CD14-positive monocyte (primary cell): ENCODE data around the gene CLIC1. TPM values are rescaled to one million over a fixed set of nuclear protein-coding genes. Genes with fewer than 3 reads are reported as not detected.

ENCODE experiments used
- DNase-seq, 3 donors: peaks; one replicate each; pipeline ENCODE4 v3.0.0-alpha.2; 2011 to 2022
- H2AFZ ChIP-seq: 2 replicates; pipeline ENCODE4 v1.6.0; 2012; ENCODE audit warnings: mild to moderate bottlenecking, low read depth, low read length, inconsistent platforms; ENCODE audit not compliant: insufficient read depth, poor library complexity, severe bottlenecking
- H3K27ac ChIP-seq, 2 donors: 1 replicate in 1 of 2; 2 replicates in 1 of 2; pipeline ENCODE4 v1.5.1; 2012 to 2013; ENCODE audit warnings: low read length in 2 of 2, control low read depth in 1 of 2, inconsistent platforms in 1 of 2, low read depth in 1 of 2, mild to moderate bottlenecking in 1 of 2
- H3K27me3 ChIP-seq, 2 donors: one replicate each; pipeline versions ENCODE4 v1.6.0 to v1.6.1; 2011 to 2013; ENCODE audit warnings: low read length in 2 of 2; ENCODE audit not compliant: control insufficient read depth in 2 of 2, insufficient read depth in 2 of 2
- H3K36me3 ChIP-seq, 2 donors: replicated peaks in 1 of 2; 1 replicate in 1 of 2; 2 replicates in 1 of 2; pipeline versions ENCODE4 v1.5.1 to v1.6.1; 2012 to 2013; ENCODE audit warnings: low read length in 2 of 2, control low read depth in 1 of 2, inconsistent platforms in 1 of 2, mild to moderate bottlenecking in 1 of 2; ENCODE audit not compliant: insufficient read depth in 2 of 2, control insufficient read depth in 1 of 2
- H3K4me1 ChIP-seq, 2 donors: 1 replicate in 1 of 2; 2 replicates in 1 of 2; pipeline versions ENCODE4 v1.5.1 to v1.6.1; 2012 to 2013; ENCODE audit warnings: low read length in 2 of 2, control low read depth in 1 of 2, inconsistent platforms in 1 of 2, mild to moderate bottlenecking in 1 of 2, moderate library complexity in 1 of 2; ENCODE audit not compliant: insufficient read depth in 2 of 2, control insufficient read depth in 1 of 2
- H3K4me2 ChIP-seq: replicated peaks from 2 replicates; pipeline ENCODE3; 2012; ENCODE audit warnings: low read length, moderate library complexity, mild to moderate bottlenecking; ENCODE audit not compliant: poor library complexity, severe bottlenecking; ENCODE audit errors: extremely low read depth
- H3K4me3 ChIP-seq, 3 experiments: fragments of 200-600 bp in 1 of 3; sonication (generic) in 1 of 3; replicated peaks in 1 of 3; 1 replicate in 2 of 3; 2 replicates in 1 of 3; pipeline ENCODE4 v1.5.1; 2011 to 2013; ENCODE audit warnings: low read length in 3 of 3, mild to moderate bottlenecking in 3 of 3, control low read depth in 2 of 3, low read depth in 2 of 3, inconsistent platforms in 1 of 3, moderate library complexity in 1 of 3
- H3K79me2 ChIP-seq: 2 replicates; pipeline ENCODE4 v1.6.0; 2012; ENCODE audit warnings: mild to moderate bottlenecking, control low read depth, inconsistent platforms, low read length, moderate library complexity; ENCODE audit not compliant: insufficient read depth
- H3K9ac ChIP-seq: 2 replicates; pipeline ENCODE4 v1.6.0; 2017; ENCODE audit warnings: low read length, mild to moderate bottlenecking; ENCODE audit not compliant: insufficient read depth, poor library complexity, severe bottlenecking
- H3K9me3 ChIP-seq, 2 donors: replicated peaks in 1 of 2; 1 replicate in 1 of 2; 2 replicates in 1 of 2; pipeline versions ENCODE4 v1.5.1 to v1.6.1; 2012 to 2013; ENCODE audit warnings: low read length in 2 of 2, control low read depth in 1 of 2; ENCODE audit not compliant: control insufficient read depth in 1 of 2, insufficient read depth in 1 of 2
- H4K20me1 ChIP-seq: 2 replicates; pipeline ENCODE4 v1.6.0; 2012; ENCODE audit warnings: mild to moderate bottlenecking, low read length, control low read depth, moderate library complexity; ENCODE audit not compliant: insufficient read depth
- H3K27ac Mint-ChIP-seq, 7 donors: one replicate each; pipeline ENCODE4 v1.8.0; 2020; ENCODE audit warnings: mild to moderate bottlenecking in 7 of 7, mixed read lengths in 7 of 7, moderate library complexity in 6 of 7, inconsistent platforms in 2 of 7
- H3K27me3 Mint-ChIP-seq, 3 donors: one replicate each; pipeline ENCODE4 v1.8.0; 2021 to 2022; ENCODE audit warnings: low read depth in 3 of 3, mild to moderate bottlenecking in 3 of 3, mixed read lengths in 3 of 3, moderate library complexity in 3 of 3, inconsistent platforms in 1 of 3
- H3K36me3 Mint-ChIP-seq, 2 donors: one replicate each; pipeline ENCODE4 v1.8.0; 2020; ENCODE audit warnings: mixed read lengths in 2 of 2, inconsistent platforms in 1 of 2, mild to moderate bottlenecking in 1 of 2
- H3K4me1 Mint-ChIP-seq: one replicate; pipeline ENCODE4 v1.8.0; 2020; ENCODE audit warnings: mild to moderate bottlenecking, mixed read lengths
- H3K4me3 Mint-ChIP-seq, 2 donors: one replicate each; pipeline ENCODE4 v1.8.0; 2020; ENCODE audit warnings: mild to moderate bottlenecking in 2 of 2, mixed read lengths in 2 of 2, moderate library complexity in 1 of 2
- H3K9me3 Mint-ChIP-seq, 7 donors: one replicate each; pipeline ENCODE4 v1.8.0; 2020 to 2022; ENCODE audit warnings: mixed read lengths in 7 of 7, mild to moderate bottlenecking in 6 of 7, moderate library complexity in 6 of 7, inconsistent platforms in 2 of 7
- CTCF ChIP-seq: fragments of 200-600 bp; IDR thresholded peaks from one replicate; pipeline ENCODE4 v1.8.0; 2022; ENCODE audit warnings: antibody characterized with exemption, mild to moderate bottlenecking
- WGBS: methylation state at CpG from one replicate; pipeline ENCODE4 v1.1.5; 2013; ENCODE audit warnings: missing lambda C conversion rate; ENCODE audit not compliant: insufficient coverage; 5-methylcytosine and 5-hydroxymethylcytosine counted together
- intact Hi-C, 2 donors: fragments of 100-400 bp; cut with micrococcal nuclease; formaldehyde crosslinking; loops; one replicate each; pipeline versions ENCODE4 v1.15.0 to v1.15.1; 2023
- polyA plus RNA-seq, 3 donors: library from polyadenylated mRNA; depleted of rRNA in 1 of 3; unstranded in 2 of 3; stranded (reverse) in 1 of 3; fragments of 300-500 nt in 2 of 3; fragments of >200 nt in 1 of 3; fragmentation: Illumina TruSeq in 2 of 3; gene quantifications; 1 replicate in 2 of 3; 2 replicates in 1 of 3; pipeline ENCODE4 v1.2.3, GENCODE V29; 2012 to 2021

The CLIC1 gene
- polyA plus RNA-seq, 3 donors = 676 to 1,304 (median 1,196) TPM

DNA sequence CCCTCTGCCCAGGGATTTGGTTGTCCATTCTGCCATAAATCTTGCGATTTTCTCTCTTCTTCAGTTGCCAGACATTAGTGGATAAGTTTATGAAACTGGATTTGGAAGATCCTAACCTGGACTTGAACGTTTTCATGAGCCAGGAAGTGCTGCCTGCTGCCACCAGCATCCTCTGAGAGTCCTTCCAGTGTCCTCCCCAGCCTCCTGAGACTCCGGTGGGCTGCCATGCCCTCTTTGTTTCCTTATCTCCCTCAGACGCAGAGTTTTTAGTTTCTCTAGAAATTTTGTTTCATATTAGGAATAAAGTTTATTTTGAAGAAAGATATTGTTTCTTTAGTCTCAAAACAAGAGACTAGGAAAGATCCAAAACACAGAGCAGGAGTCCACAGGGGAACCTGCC, 26.0 kb upstream of the CLIC1 start, which contains the start of gene SAPCD1:
Gene SAPCD1 (plus strand): TSS at position 301 of the 400 bp plus-strand sequence. CDS start 399 bp downstream, outside the sequence.
- intact Hi-C loops = no loop called here
- peaks cover 5% of the 10 kb centered on the region for H3K4me1 Mint-ChIP-seq
- WGBS = 67% methylated on average over 1 of the region's 4 CpGs

DNA sequence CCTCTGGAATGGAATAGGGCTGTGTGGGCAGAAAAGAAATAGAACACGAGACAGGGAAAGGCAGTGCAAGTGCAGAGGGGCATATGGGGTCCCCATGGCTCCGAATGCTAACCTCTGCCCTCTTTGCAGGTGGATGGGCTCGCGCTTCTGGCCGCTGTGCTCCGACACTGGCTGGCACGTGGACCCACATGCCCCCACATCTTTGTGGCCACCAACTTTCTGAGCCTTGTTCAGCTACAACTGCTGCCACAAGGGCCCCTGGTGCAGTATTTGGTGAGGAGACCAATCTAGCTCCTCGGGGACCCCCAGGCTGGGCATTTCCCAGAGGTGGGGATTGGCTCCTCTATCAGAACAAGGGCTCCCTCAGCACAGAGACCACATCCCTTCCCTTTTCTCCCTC, 25.0 kb upstream of the CLIC1 start:
- Mint-ChIP-seq H3K4me1 (no peaks in the 10 kb centered on the region), H3K27ac (no peak overlapping the region), H3K9me3 (no peaks in the 10 kb centered on the region), H3K4me3 (no peak overlapping the region), H3K36me3 (peaks cover 37 to 56% of the 10 kb centered on the region in 2 donors), H3K27me3 (peaks cover 1 to 10% (median 1%) of the 10 kb centered on the region in 3 donors)
- DNase-seq = no peak
- TF ChIP-seq CTCF = no peak
- Histone ChIP-seq H3K9me3 (no peaks in the 10 kb centered on the region), H3K36me3 (peaks cover 18 to 50% of the 10 kb centered on the region in 2 donors), H3K27ac (no peak overlapping the region), H3K9ac (no peak overlapping the region), H3K27me3 (no peaks in the 10 kb centered on the region), H2AFZ (no peak overlapping the region), H3K4me2 (no peak overlapping the region), H3K4me1 (no peaks in the 10 kb centered on the region), H3K79me2 (no peaks in the 10 kb centered on the region), H3K4me3 (no peak overlapping the region), H4K20me1 (no peaks in the 10 kb centered on the region)
- intact Hi-C loops = no loop called here
- WGBS = 93% methylated on average over 6 of the region's 8 CpGs

More for the DNA sequence above, 26.0 kb upstream of the CLIC1 start, which contains the start of gene SAPCD1:
- H3K36me3 Mint-ChIP-seq = peaks cover 37 to 56% of the 10 kb centered on the region in 2 donors
- no peak within 1 kb of the TSS for H3K4me2 ChIP-seq
- no peak within 1 kb of the TSS for H3K27ac ChIP-seq
- no peaks in the 10 kb centered on the region for H3K9me3 Mint-ChIP-seq
- no peak within 1 kb of the TSS for H3K4me3 ChIP-seq
- no peak for TF ChIP-seq CTCF
- H2AFZ ChIP-seq = no peak within 1 kb of the TSS
- no peak within 1 kb of the TSS for H3K4me3 Mint-ChIP-seq
- H3K36me3 ChIP-seq = peaks cover 18 to 50% of the 10 kb centered on the region in 2 donors
- H3K27me3 Mint-ChIP-seq = peaks cover 1 to 11% (median 1%) of the 10 kb centered on the region in 3 donors
- H4K20me1 ChIP-seq = no peaks in the 10 kb centered on the region
- no peak for DNase-seq
- H3K79me2 ChIP-seq = no peaks in the 10 kb centered on the region
- peak within 1 kb of the TSS in 5 of 7 donors; percentile 15 to 31 (median 21) for H3K27ac Mint-ChIP-seq
- no peaks in the 10 kb centered on the region for H3K27me3 ChIP-seq
- H3K9me3 ChIP-seq = no peaks in the 10 kb centered on the region
- H3K4me1 ChIP-seq = peaks cover 2% of the 10 kb centered on the region in 2 donors
- no peak within 1 kb of the TSS for H3K9ac ChIP-seq
